HepG2 (cell line): ENCODE measurements around the gene FAIM2. TPM values are rescaled to one million over a fixed set of nuclear protein-coding genes. Genes with fewer than 3 reads are reported as not detected.

Experiments
- ATAC-seq: fragments of 200-7000 bp; cut with Tn5 transposase; 3 replicates; pipeline ENCODE4 v1.9.1; 2020; ENCODE audit warnings: mild to moderate bottlenecking, moderate library complexity
- BruUV-seq: library from RNA; stranded (reverse); fragments of 400-500 nt; replicated peaks from 2 replicates; lab custom pipeline; 2021; lab: Mats Ljungman, UMichigan
- CTCF ChIA-PET: fragments of 300-600 bp; formaldehyde crosslinking; extraction: SDS; loops from one replicate; lab custom pipeline; 2021; ENCODE audit warnings: low total read pairs, inconsistent platforms, low intra/inter-chr PET ratio; lab: Yijun Ruan, JAX
- POLR2A ChIA-PET: fragments of 350-600 bp; sonication (Branson Sonifier 250); formaldehyde crosslinking; loops from one replicate; lab custom pipeline; 2020; ENCODE audit warnings: antibody characterized with exemption, inconsistent platforms; lab: Yijun Ruan, JAX
- DNase-seq: peaks from one replicate; pipeline ENCODE4 v3.0.0-alpha.2; 2015; ENCODE audit warnings: low spot score
- FAIRE-seq: peaks from 3 replicates; lab custom pipeline; 2011; peaks lifted over from hg19 to GRCh38; lab: Jason Lieb, UNC
- H2AFZ ChIP-seq: one replicate; pipeline ENCODE4 v1.6.1; 2011; ENCODE audit warnings: low read length, inconsistent platforms
- H3K27ac ChIP-seq: fragments of 300-600 bp; 3 replicates; pipeline ENCODE4 v1.8.0; 2011; ENCODE audit warnings: mixed run types, mild to moderate bottlenecking, mixed read lengths, low read length, inconsistent platforms; ENCODE audit not compliant: insufficient read depth; ENCODE audit errors: extremely low read length
- H3K27me3 ChIP-seq, 2 experiments: fragments of 200-600 bp in 1 of 2; 2 replicates in 1 of 2; 3 replicates in 1 of 2; pipeline versions ENCODE4 v1.6.0 to v1.8.0; 2011; ENCODE audit warnings: low read length in 2 of 2, mild to moderate bottlenecking in 2 of 2, moderate library complexity in 2 of 2, inconsistent platforms in 1 of 2; ENCODE audit not compliant: insufficient read depth in 2 of 2, control insufficient read depth in 1 of 2
- H3K36me3 ChIP-seq, 2 experiments: fragments of 200-600 bp in 1 of 2; replicated peaks in 1 of 2; 2 replicates in 1 of 2; 3 replicates in 1 of 2; pipeline versions ENCODE4 v1.5.1 to v1.8.0; 2011; ENCODE audit warnings: low read length in 2 of 2, inconsistent platforms in 1 of 2; ENCODE audit not compliant: insufficient read depth in 2 of 2, control insufficient read depth in 1 of 2
- H3K4me1 ChIP-seq: 2 replicates; pipeline ENCODE4 v1.5.1; 2012; ENCODE audit warnings: low read length, inconsistent platforms; ENCODE audit not compliant: insufficient read depth
- H3K4me2 ChIP-seq: 2 replicates; pipeline ENCODE4 v1.6.0; 2011; ENCODE audit warnings: low read depth, low read length, inconsistent platforms
- H3K4me3 ChIP-seq, 3 experiments: fragments of 200-600 bp in 1 of 3; sonication (generic), shearing (Covaris generic) in 1 of 3; replicated peaks in 1 of 3; 2 replicates each; pipeline ENCODE4 v1.5.1; 2011 to 2016; ENCODE audit warnings: low read length in 3 of 3, inconsistent platforms in 2 of 3, low read depth in 2 of 3, mild to moderate bottlenecking in 2 of 3, control low read depth in 1 of 3, mixed read lengths in 1 of 3; ENCODE audit not compliant: insufficient read depth in 1 of 3
- H3K79me2 ChIP-seq: one replicate; pipeline ENCODE4 v1.6.1; 2011; ENCODE audit warnings: low read length, inconsistent platforms; ENCODE audit not compliant: insufficient read depth
- H3K9ac ChIP-seq: 2 replicates; pipeline ENCODE4 v1.6.0; 2011; ENCODE audit warnings: mild to moderate bottlenecking, low read depth, low read length, inconsistent platforms; ENCODE audit not compliant: insufficient read depth
- H3K9me3 ChIP-seq: 2 replicates; pipeline ENCODE4 v1.5.1; 2012; ENCODE audit warnings: mild to moderate bottlenecking, low read length
- H4K20me1 ChIP-seq: 2 replicates; pipeline ENCODE4 v1.6.0; 2011; ENCODE audit warnings: inconsistent platforms, mild to moderate bottlenecking, low read length, moderate library complexity; ENCODE audit not compliant: insufficient read depth
- CC2D1A ChIP-seq: sonication (generic); formaldehyde crosslinking; IDR thresholded peaks from 2 replicates; pipeline ENCODE4 v1.8.1; 2023; ENCODE audit warnings: mild to moderate bottlenecking, missing genetic modification reagents
- GFI1 ChIP-seq: sonication (generic); formaldehyde crosslinking; IDR thresholded peaks from 2 replicates; pipeline ENCODE4 v1.5.0; 2020; ENCODE audit warnings: missing genetic modification reagents, mild to moderate bottlenecking, borderline replicate concordance
- MAF1 ChIP-seq: sonication (generic); formaldehyde crosslinking; IDR thresholded peaks from 2 replicates; pipeline ENCODE4 v1.5.0; 2020; ENCODE audit warnings: missing genetic modification reagents, borderline replicate concordance
- MED13 ChIP-seq: sonication (generic); formaldehyde crosslinking; IDR thresholded peaks from 2 replicates; pipeline ENCODE4 v1.5.0; 2020; ENCODE audit warnings: missing genetic modification reagents
- PHF21A ChIP-seq: sonication (generic); formaldehyde crosslinking; IDR thresholded peaks from 2 replicates; pipeline ENCODE4 v1.5.0; 2020; ENCODE audit warnings: mild to moderate bottlenecking, missing genetic modification reagents
- SATB2 ChIP-seq: sonication (generic); formaldehyde crosslinking; IDR thresholded peaks from 2 replicates; pipeline ENCODE4 v1.5.0; 2020; ENCODE audit warnings: missing genetic modification reagents
- ZNF329 ChIP-seq: sonication (generic); formaldehyde crosslinking; IDR thresholded peaks from 2 replicates; pipeline ENCODE4 v1.9.0; 2021; ENCODE audit warnings: low read depth, mild to moderate bottlenecking, missing genetic modification reagents
- ZNF350 ChIP-seq: sonication (generic); formaldehyde crosslinking; IDR thresholded peaks from 2 replicates; pipeline ENCODE4 v1.4.0; 2020; ENCODE audit warnings: mild to moderate bottlenecking, low read depth, missing genetic modification reagents, borderline replicate concordance
- ZNF484 ChIP-seq: sonication (generic); formaldehyde crosslinking; IDR thresholded peaks from 2 replicates; pipeline ENCODE4 v1.5.1; 2020; ENCODE audit warnings: mild to moderate bottlenecking, low read depth, missing genetic modification reagents, borderline replicate concordance
- ZNF567 ChIP-seq: sonication (generic); formaldehyde crosslinking; IDR thresholded peaks from 2 replicates; pipeline ENCODE4 v1.8.1; 2023; ENCODE audit warnings: mild to moderate bottlenecking, missing genetic modification reagents, borderline replicate concordance
- WGBS: methylation state at CpG from one replicate; pipeline ENCODE4 v1.1.6; 2017; ENCODE audit warnings: low lambda C conversion rate; 5-methylcytosine and 5-hydroxymethylcytosine counted together
- in situ Hi-C: cut with HindIII; loops from 2 replicates; pipeline ENCODE4 v1.10.0; 2017; ENCODE audit warnings: low pct_unique_long_range_greater_than_20kb; ENCODE audit not compliant: extremely low pct_ligation_motif_present
- intact Hi-C: fragments of 100-400 bp; cut with micrococcal nuclease; formaldehyde crosslinking; loops from one replicate; pipeline ENCODE4 v1.10.0; 2022; ENCODE audit not compliant: unreplicated experiment
- polyA plus RNA-seq, 8 experiments: library from polyadenylated mRNA; depleted of rRNA in 3 of 8; stranded (reverse) in 7 of 8; unstranded in 1 of 8; fragments of >200 nt; fragmentation: Illumina TruSeq in 4 of 8; extraction: Trizol in 4 of 8; gene quantifications; 2 replicates each; pipeline versions ENCODE4 v1.2.1 to v1.2.3, GENCODE V29; 2011 to 2016; ENCODE audit warnings: low read depth in 4 of 8, missing spikeins in 1 of 8, mixed read lengths in 1 of 8; ENCODE audit not compliant: insufficient read depth in 1 of 8
- total RNA-seq, 5 experiments: library from RNA; depleted of rRNA; stranded (reverse); fragments of >200 nt; fragmentation: Illumina TruSeq; extraction: Trizol; gene quantifications; 2 replicates each; pipeline ENCODE4 v1.2.3, GENCODE V29; 2016; ENCODE audit warnings: low read depth in 1 of 5
- TF ChIP-seq, protein P1 (sequence below): sonication (generic); formaldehyde crosslinking; IDR thresholded peaks from 2 replicates; pipeline ENCODE4 v1.4.0; 2020; ENCODE audit warnings: missing genetic modification reagents
- TF ChIP-seq, protein P2 (sequence below): sonication (generic); formaldehyde crosslinking; IDR thresholded peaks from 2 replicates; pipeline ENCODE4 v1.8.1; 2022; ENCODE audit warnings: low read depth, mild to moderate bottlenecking, missing genetic modification reagents
- TF ChIP-seq, protein P3 (sequence below): sonication (generic); formaldehyde crosslinking; IDR thresholded peaks from 2 replicates; pipeline ENCODE4 v1.5.0; 2020; ENCODE audit warnings: missing genetic modification reagents
- TF ChIP-seq, protein P4 (sequence below): sonication (generic); formaldehyde crosslinking; IDR thresholded peaks from 2 replicates; pipeline ENCODE4 v1.9.0; 2021; ENCODE audit warnings: missing genetic modification reagents, mild to moderate bottlenecking, borderline replicate concordance

The FAIM2 gene
- total and polyA plus RNA-seq, 2 of the 13 experiments (the other 11 are each of a cell fraction or from before 2014, with no cell fraction given), result not detected

DNA sequence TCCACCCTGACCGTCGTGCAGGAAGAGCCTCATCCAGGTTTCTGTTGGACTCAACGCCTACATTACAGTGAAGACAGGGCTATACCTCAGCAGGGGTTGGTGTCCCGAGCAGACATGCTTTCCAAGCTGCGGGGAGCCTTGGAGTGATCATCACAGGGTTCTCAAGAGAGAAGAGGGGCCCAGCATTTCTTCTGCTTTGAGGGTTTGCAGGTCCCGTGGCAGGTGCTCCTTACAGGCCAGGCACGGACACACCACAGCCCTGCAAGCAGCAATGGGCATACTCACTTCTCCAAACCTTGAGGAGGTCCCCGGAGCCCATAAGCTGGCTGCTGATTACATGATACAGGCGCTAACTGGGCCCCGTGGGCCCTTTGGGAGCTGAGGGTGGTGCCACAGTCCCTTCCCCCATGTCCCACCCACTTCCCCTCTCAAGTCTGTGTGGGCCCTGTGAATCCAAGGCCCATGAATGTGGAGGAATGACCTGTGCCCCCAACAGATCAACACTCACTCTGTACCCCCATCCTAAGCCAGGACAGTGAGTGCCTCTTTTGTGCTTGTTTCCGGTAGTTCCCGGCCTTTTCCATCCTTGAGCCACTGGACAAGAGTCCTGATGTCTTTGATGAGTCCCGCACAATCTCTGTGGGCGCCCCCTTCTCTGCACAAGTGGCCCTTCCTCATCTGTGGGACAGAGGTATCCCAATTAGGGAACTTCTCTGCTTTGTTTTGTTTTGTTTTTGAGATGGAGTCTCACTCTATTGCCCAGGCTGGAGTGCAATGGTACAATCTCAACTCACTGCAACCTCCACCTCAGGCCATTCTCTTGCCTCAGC lies 47.9 kb upstream of the FAIM2 start:
- H3K9me3 ChIP-seq, result no peaks in the 10 kb centered on the region
- TF ChIP-seq, protein P1, sequence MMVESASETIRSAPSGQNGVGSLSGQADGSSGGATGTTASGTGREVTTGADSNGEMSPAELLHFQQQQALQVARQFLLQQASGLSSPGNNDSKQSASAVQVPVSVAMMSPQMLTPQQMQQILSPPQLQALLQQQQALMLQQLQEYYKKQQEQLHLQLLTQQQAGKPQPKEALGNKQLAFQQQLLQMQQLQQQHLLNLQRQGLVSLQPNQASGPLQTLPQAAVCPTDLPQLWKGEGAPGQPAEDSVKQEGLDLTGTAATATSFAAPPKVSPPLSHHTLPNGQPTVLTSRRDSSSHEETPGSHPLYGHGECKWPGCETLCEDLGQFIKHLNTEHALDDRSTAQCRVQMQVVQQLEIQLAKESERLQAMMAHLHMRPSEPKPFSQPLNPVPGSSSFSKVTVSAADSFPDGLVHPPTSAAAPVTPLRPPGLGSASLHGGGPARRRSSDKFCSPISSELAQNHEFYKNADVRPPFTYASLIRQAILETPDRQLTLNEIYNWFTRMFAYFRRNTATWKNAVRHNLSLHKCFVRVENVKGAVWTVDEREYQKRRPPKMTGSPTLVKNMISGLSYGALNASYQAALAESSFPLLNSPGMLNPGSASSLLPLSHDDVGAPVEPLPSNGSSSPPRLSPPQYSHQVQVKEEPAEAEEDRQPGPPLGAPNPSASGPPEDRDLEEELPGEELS (CRISPR knock-in tag), result no peak
- TF ChIP-seq ZNF567 (CRISPR knock-in tag) (no peak), ZNF329 (CRISPR knock-in tag) (no peak), SATB2 (no peak), CC2D1A (no peak), MED13 (no peak), ZNF484 (CRISPR knock-in tag) (no peak), GFI1 (CRISPR knock-in tag) (no peak), PHF21A (CRISPR knock-in tag) (no peak), ZNF350 (CRISPR knock-in tag) (no peak), MAF1 (CRISPR knock-in tag) (no peak)
- TF ChIP-seq, protein P2, sequence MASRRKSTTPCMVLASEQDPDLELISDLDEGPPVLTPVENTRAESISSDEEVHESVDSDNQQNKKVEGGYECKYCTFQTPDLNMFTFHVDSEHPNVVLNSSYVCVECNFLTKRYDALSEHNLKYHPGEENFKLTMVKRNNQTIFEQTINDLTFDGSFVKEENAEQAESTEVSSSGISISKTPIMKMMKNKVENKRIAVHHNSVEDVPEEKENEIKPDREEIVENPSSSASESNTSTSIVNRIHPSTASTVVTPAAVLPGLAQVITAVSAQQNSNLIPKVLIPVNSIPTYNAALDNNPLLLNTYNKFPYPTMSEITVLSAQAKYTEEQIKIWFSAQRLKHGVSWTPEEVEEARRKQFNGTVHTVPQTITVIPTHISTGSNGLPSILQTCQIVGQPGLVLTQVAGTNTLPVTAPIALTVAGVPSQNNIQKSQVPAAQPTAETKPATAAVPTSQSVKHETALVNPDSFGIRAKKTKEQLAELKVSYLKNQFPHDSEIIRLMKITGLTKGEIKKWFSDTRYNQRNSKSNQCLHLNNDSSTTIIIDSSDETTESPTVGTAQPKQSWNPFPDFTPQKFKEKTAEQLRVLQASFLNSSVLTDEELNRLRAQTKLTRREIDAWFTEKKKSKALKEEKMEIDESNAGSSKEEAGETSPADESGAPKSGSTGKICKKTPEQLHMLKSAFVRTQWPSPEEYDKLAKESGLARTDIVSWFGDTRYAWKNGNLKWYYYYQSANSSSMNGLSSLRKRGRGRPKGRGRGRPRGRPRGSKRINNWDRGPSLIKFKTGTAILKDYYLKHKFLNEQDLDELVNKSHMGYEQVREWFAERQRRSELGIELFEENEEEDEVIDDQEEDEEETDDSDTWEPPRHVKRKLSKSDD (CRISPR knock-in tag), result no peak
- TF ChIP-seq, protein P3, sequence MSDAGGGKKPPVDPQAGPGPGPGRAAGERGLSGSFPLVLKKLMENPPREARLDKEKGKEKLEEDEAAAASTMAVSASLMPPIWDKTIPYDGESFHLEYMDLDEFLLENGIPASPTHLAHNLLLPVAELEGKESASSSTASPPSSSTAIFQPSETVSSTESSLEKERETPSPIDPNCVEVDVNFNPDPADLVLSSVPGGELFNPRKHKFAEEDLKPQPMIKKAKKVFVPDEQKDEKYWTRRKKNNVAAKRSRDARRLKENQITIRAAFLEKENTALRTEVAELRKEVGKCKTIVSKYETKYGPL (CRISPR knock-in tag), result no peak
- TF ChIP-seq, protein P4, sequence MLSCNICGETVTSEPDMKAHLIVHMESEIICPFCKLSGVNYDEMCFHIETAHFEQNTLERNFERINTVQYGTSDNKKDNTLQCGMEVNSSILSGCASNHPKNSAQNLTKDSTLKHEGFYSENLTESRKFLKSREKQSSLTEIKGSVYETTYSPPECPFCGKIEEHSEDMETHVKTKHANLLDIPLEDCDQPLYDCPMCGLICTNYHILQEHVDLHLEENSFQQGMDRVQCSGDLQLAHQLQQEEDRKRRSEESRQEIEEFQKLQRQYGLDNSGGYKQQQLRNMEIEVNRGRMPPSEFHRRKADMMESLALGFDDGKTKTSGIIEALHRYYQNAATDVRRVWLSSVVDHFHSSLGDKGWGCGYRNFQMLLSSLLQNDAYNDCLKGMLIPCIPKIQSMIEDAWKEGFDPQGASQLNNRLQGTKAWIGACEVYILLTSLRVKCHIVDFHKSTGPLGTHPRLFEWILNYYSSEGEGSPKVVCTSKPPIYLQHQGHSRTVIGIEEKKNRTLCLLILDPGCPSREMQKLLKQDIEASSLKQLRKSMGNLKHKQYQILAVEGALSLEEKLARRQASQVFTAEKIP (CRISPR knock-in tag), result no peak
- TF ChIP-seq, all 625 proteins: peak for 0
- intact Hi-C loops (no loop called here), in situ Hi-C loops (no loop called here)
- no peak overlapping the region for H3K4me2 ChIP-seq
- ATAC-seq, result no peak
- ChIA-PET POLR2A (no interaction called here), CTCF (no interaction called here)
- no peak for DNase-seq
- H3K4me1 ChIP-seq, result no peaks in the 10 kb centered on the region
- no peaks in the 10 kb centered on the region for H4K20me1 ChIP-seq
- no peak overlapping the region for H3K27ac ChIP-seq
- 45% methylated on average over 4 of the region's 14 CpGs for WGBS
- H3K4me3 ChIP-seq, result no peak overlapping the region
- no peaks in the 10 kb centered on the region for H3K79me2 ChIP-seq
- H3K9ac ChIP-seq, result no peak overlapping the region
- no peak for FAIRE-seq
- BruUV-seq, result no TSS peak
- no peak overlapping the region for H2AFZ ChIP-seq
- no peaks in the 10 kb centered on the region for H3K36me3 ChIP-seq
- H3K27me3 ChIP-seq, result peaks cover 7 to 27% of the 10 kb centered on the region in 2 experiments; a peak in 3 of 5 replicates
